Endothelial cell of hepatic sinusoid (primary cell): ENCODE results near the gene FSCB.
"Not testable (repeated sequence)": the region's sequence is repeated elsewhere in the genome, so short reads cannot be mapped to it uniquely, and the experiment has no call there.

ENCODE experiments used
- in situ Hi-C: cut with HindIII; loops from 2 replicates; pipeline ENCODE4 v1.10.0; 2017; ENCODE audit warnings: low sequenced_read_pairs

Gene FSCB

GRCh38 chr14:44507183-44507582 is at the start of gene FSCB:
TSS of gene FSCB (minus strand) at chr14:44507283. CDS start at chr14:44506987, 296 bp downstream.
- in situ Hi-C loops, result no loop called here

GRCh38 chr14:44531658-44532057 is 24.6 kb upstream of the FSCB start:
- in situ Hi-C loops, result no loop called here

GRCh38 chr14:44530475-44530874 is 23.4 kb upstream of the FSCB start:
- in situ Hi-C loops, result no loop called here

DNA sequence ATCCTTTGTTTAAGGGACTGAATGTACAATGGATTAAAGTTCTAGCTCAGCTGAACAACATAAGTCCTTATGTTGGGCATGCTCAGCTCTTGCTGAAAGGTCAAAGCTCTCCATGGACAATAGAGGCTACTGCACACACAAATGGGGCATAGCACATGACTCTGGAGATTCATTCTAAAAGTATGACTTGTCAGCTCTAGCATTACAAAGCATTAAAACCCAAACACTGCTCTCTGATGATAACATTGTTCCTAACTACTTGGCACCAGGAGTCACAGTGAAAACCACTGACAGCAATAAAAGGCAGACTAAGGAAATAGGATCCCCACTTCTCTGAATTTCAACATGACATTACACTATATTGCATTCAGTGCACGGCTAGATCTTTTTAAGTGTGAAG is 21.9 kb upstream of the FSCB start:
- in situ Hi-C loops, result no loop called here

GRCh38 chr14:44528180-44528579 is 21.1 kb upstream of the FSCB start:
- in situ Hi-C loops, result no loop called here

DNA sequence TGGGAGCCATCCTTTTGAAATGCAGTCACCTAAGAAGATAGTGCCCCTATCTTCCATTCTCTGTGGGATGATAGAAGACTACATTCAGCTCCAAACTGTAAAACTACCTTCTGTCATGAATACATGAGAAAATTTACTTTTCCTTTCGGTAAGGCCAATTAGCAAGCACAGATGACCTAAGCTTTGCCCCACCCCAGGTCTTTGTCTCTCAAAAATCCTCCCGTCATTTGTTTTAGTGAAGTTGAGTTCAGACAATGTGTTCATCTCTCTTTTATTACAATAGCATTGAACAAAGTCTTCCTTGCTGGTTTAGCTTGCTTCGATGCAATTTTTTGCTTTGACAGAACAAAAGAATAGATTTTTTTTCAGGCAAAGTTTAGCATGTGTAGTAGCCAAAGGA is 18.2 kb upstream of the FSCB start:
- in situ Hi-C loops, result no loop called here

GRCh38 chr14:44515668-44516067 is 8.6 kb upstream of the FSCB start:
- in situ Hi-C loops, result not testable (repeated sequence)

GRCh38 chr14:44508834-44509233 is 1.8 kb upstream of the FSCB start:
- in situ Hi-C loops, result no loop called here

- in situ Hi-C loops, result no loop called here
Measured at GRCh38 chr14:44505588-44505987, 1.5 kb downstream of the FSCB start.

DNA sequence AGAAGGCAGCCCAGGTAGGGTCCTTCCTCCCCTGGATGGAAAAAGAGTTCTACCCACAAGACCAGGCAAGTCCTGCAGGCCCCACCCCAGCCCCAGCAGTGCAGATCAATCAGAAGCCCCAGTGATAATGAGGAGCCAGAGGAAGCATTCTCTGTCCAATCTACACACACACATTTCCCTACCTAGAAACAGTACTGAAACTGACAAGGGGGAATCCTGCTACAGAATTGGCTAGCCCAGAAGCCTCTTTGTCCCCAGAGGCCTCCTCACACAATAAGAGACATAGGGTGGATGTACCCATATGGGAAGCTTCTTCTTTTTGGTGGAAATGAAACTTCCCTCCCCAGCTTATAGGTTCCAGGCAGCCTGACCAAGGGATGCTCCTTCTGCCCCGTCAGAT is 9.9 kb downstream of the FSCB start:
- in situ Hi-C loops, result no loop called here

DNA sequence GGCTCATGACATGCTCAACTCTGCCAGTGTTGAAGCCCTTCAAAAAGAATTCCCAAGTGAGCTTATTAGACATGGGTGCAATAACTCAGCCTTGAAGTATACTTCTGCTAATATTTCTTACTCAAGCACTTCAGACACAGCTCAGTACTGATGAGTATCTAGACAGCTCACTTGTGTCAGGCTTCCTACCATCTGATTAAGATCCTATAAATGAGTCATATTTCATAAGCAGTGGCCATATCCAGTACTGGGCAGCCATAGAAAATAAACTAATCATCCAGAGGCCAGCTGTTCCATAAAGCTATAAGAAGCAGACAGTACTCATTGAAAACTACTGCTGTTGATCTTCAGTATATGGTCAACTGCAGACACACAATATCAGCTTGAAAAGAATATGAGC is 12.9 kb downstream of the FSCB start:
- in situ Hi-C loops, result no loop called here

DNA sequence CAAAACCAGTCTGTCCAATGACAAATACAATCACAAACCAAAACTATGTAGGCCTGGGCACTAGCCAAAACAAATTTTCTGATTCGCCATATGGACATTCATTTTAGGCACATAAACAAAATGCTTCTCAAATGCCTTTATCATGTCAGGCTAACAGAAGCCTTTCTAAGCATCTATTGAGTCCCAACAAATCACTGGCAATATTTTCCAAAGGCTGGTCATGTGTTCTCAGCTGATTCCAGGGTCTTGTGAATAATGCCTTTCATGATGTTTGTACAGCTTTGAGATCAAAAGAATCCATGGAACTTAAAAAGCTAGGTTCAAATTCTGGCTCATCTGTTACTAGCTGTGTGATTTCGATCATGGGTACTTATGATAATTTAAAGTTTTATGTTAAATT is 16.1 kb downstream of the FSCB start:
- in situ Hi-C loops, result no loop called here

- in situ Hi-C loops, result no loop called here
Measured at GRCh38 chr14:44477953-44478352, 29.1 kb downstream of the FSCB start.

GRCh38 chr14:44468771-44469170 is 38.3 kb downstream of the FSCB start:
- in situ Hi-C loops, result no loop called here

DNA sequence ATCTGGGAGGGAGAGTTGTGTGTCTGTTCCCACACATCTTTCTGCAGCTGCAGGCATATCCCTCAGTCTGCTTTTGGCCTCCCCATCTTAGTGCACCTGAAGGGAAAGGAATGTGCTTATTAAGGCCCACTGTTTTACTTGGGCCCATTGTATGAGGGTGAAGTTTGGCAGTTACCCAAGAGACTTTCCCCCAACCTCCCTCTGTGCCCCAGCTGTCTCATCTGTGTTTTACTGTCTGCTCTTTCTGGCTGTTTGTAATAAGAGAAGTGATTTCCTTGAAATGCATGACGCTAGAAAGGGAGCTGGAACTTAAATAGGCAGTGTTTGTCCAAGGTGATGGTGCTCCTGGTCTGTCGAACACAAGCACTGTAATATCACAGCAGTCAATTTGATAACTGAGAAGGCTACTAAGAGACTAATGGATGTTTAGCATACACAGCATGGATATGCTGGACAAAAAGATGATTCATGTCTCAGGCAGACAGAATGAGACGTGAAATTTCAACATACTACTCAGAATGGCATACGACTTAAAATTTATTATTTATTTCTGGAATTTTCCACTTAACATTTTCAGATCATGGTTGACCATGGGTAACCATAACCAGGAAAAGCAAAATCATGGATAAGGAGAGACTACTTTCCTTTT is 43.6 kb downstream of the FSCB start:
- in situ Hi-C loops, result no loop called here

DNA sequence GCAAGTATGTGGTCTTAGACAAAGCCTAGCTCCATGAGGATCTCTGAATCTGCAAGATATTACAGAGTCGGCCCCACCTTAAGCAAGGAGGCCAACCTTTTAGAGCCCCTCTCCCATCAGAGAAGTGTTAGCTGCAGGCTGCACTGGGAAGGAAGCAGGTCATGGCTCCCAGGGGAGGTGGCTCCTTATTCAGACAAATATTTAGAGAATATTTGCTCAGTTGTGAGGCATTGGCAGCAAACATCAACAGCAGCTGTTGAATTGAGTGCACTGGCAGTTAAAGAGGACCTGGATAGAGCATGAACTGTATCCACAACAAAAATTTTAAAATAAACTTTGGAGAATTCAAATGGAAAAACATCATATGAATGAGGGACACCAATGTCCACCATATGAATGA is 44.7 kb downstream of the FSCB start:
- in situ Hi-C loops, result no loop called here

DNA sequence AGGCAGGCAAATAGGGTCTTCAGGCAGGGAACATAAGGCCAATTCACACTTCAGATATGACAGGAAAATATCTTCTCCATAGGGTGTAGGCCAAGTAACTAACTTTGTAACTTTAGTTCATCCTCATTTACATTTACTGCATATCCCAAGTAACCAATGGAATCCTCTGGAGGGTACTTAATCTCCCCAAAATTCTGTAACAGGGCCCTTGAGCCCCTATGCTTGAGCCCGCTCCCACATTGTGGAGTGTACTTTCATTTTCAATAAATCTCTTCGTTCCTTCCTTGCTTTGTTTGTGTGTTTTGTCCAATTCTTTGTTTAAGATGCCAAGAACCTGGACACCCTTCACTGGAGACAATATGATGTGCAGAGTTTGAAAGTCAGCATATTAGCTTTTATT is 45.3 kb downstream of the FSCB start:
- in situ Hi-C loops, result no loop called here
